ENCODE data around the gene SYT7. TPM values are rescaled to one million over a fixed set of nuclear protein-coding genes. Genes with fewer than 3 reads are reported as not detected.

Gene SYT7
- total and polyA plus RNA-seq, 4 donors: 2.1 to 114 (median 30.8) TPM

- TF ChIP-seq REST (IDR thresholded peaks at IDR 0.05): no peak
- TF ChIP-seq RAD21 (IDR thresholded peaks at IDR 0.05): no peak
- TF ChIP-seq ZBTB33 (IDR thresholded peaks at IDR 0.05): no peak
- TF ChIP-seq SP1 (IDR thresholded peaks at IDR 0.05): no peak
Observed at GRCh38 chr11:61540528-61540927, 40.3 kb downstream of the SYT7 start (continued).

GRCh38 chr11:61539831-61540357, 41.0 kb downstream of the SYT7 start:
- H3K4me3 ChIP-seq (ENCODE audit: low read depth in 1 of 3, low read length in 3 of 3): no peak overlapping the region
- DNase-seq (ENCODE audit: low spot score): no peak
- no peak overlapping the region for H3K9ac ChIP-seq (ENCODE audit: low read depth in 1 of 2, low read length in 2 of 2)
- H3K27ac ChIP-seq (ENCODE audit: low read depth in 1 of 2, low read length in 2 of 2): no peak overlapping the region
- peaks cover 5 to 13% (median 7%) of the 10 kb centered on the region in 4 donors for H3K4me1 ChIP-seq (ENCODE audit: control insufficient read depth in 4 of 4, insufficient read depth in 4 of 4, low read length in 3 of 4)
- 83% methylated on average over 14 of the region's 14 CpGs for WGBS
- TF ChIP-seq ZBTB33 (IDR thresholded peaks at IDR 0.05): no peak
- H3K36me3 ChIP-seq (ENCODE audit: control insufficient read depth in 4 of 4, insufficient read depth in 3 of 4, low read depth in 1 of 4, low read length in 3 of 4): no peaks in the 10 kb centered on the region
- no peaks in the 10 kb centered on the region for H3K9me3 ChIP-seq (ENCODE audit: control insufficient read depth in 4 of 4, low read length in 3 of 4)
- H3K27me3 ChIP-seq (ENCODE audit: control insufficient read depth in 4 of 4, insufficient read depth in 4 of 4, low read length in 3 of 4): no peaks in the 10 kb centered on the region

DNA sequence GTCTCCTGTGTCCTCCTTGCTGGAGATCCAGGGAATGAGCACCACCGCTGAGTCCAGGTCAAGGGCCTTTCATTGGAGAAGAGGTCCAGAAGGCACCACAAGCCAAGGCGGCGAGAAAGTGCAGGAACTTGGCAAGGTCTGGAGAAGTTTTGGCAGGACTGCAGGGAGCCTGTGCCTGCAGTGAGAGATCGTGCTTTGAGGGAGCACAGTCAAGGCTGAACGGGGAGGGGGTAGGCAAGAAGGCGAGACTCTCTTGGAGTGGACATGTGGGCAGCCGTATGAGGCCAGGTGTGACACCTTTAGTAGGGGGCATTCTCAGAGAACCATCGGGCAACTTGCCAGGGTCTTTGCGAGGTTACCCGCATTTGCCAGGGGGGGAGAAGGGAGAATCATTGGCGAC, 41.9 kb downstream of the SYT7 start:
- Histone ChIP-seq H3K9me3 (ENCODE audit: control insufficient read depth in 4 of 4, low read length in 3 of 4) (no peaks in the 10 kb centered on the region), H3K27ac (ENCODE audit: low read depth in 1 of 2, low read length in 2 of 2) (no peak overlapping the region), H3K27me3 (ENCODE audit: control insufficient read depth in 4 of 4, insufficient read depth in 4 of 4, low read length in 3 of 4) (no peaks in the 10 kb centered on the region), H3K4me3 (ENCODE audit: low read depth in 1 of 3, low read length in 3 of 3) (no peak overlapping the region), H3K4me1 (ENCODE audit: control insufficient read depth in 4 of 4, insufficient read depth in 4 of 4, low read length in 3 of 4) (peaks cover 3 to 8% (median 4%) of the 10 kb centered on the region in 4 donors), H3K36me3 (ENCODE audit: control insufficient read depth in 4 of 4, insufficient read depth in 3 of 4, low read depth in 1 of 4, low read length in 3 of 4) (no peaks in the 10 kb centered on the region), H3K9ac (ENCODE audit: low read depth in 1 of 2, low read length in 2 of 2) (no peak overlapping the region)
- DNase-seq (ENCODE audit: low spot score): no peak
- WGBS: 84% methylated on average over 11 of the region's 11 CpGs
- TF ChIP-seq YY1 (IDR thresholded peaks at IDR 0.05): no peak
- TF ChIP-seq NR2F2 (IDR thresholded peaks at IDR 0.05): no peak
- no peak for TF ChIP-seq HNF4G (IDR thresholded peaks at IDR 0.05)
- no peak for TF ChIP-seq EGR1 (IDR thresholded peaks at IDR 0.05; ENCODE audit: low read depth in 2 of 2)
- no peak for TF ChIP-seq REST (IDR thresholded peaks at IDR 0.05)
- no peak for TF ChIP-seq SP1 (IDR thresholded peaks at IDR 0.05)
- TF ChIP-seq ZBTB33 (IDR thresholded peaks at IDR 0.05): no peak
- no peak for TF ChIP-seq HNF4A (conservative IDR thresholded peaks at IDR 0.05)
- TF ChIP-seq FOXA2 (IDR thresholded peaks at IDR 0.05): no peak
- no peak for TF ChIP-seq CTCF (IDR thresholded peaks at IDR 0.05; ENCODE audit: low read depth, low read length, missing input control)
- TF ChIP-seq FOXA1 (IDR thresholded peaks at IDR 0.05): no peak
- TF ChIP-seq JUND (IDR thresholded peaks at IDR 0.05): no peak
- TF ChIP-seq, protein P1, sequence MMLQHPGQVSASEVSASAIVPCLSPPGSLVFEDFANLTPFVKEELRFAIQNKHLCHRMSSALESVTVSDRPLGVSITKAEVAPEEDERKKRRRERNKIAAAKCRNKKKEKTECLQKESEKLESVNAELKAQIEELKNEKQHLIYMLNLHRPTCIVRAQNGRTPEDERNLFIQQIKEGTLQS (IDR thresholded peaks at IDR 0.05): no peak

All from liver (tissue), 9 donors.